ENCODE measurements around the gene ACVR2A.

ACVR2A gene

GRCh38 chr2:147855977-147856376 lies 11.1 kb downstream of the ACVR2A start:
- DNase-seq, result no peak

- DNase-seq, result peak; percentile 41
These were observed 15.2 kb downstream of the ACVR2A start for GRCh38 chr2:147860009-147860408.

- DNase-seq, result no peak
These were observed 18.2 kb downstream of the ACVR2A start for GRCh38 chr2:147862859-147863516.

- DNase-seq, result no peak
These were observed 19.0 kb downstream of the ACVR2A start for GRCh38 chr2:147863835-147864234.

GRCh38 chr2:147865560-147865959 lies 20.7 kb downstream of the ACVR2A start:
- no peak for DNase-seq

- no peak for DNase-seq
These were observed 22.2 kb downstream of the ACVR2A start for GRCh38 chr2:147867050-147867449.

- DNase-seq, result no peak
These were observed 25.1 kb downstream of the ACVR2A start for GRCh38 chr2:147869934-147870333.

- DNase-seq, result no peak
These were observed 28.1 kb downstream of the ACVR2A start for GRCh38 chr2:147872967-147873366.

- DNase-seq, result no peak
These were observed 29.1 kb downstream of the ACVR2A start for GRCh38 chr2:147873859-147874483.

- DNase-seq, result no peak
These were observed 35.0 kb downstream of the ACVR2A start for GRCh38 chr2:147879846-147880245.

- no peak for DNase-seq
These were observed 37.8 kb downstream of the ACVR2A start for GRCh38 chr2:147882631-147883030.

GRCh38 chr2:147884830-147885229 lies 40.0 kb downstream of the ACVR2A start:
- no peak for DNase-seq

- DNase-seq, result no peak
These were observed 41.3 kb downstream of the ACVR2A start for GRCh38 chr2:147886136-147886535.

GRCh38 chr2:147888680-147889079 lies 43.9 kb downstream of the ACVR2A start:
- DNase-seq, result no peak

GRCh38 chr2:147904051-147904450 lies 59.2 kb downstream of the ACVR2A start:
- DNase-seq, result no peak

GRCh38 chr2:147909178-147909577 lies 64.3 kb downstream of the ACVR2A start:
- DNase-seq, result no peak

GRCh38 chr2:147910990-147911473 lies 66.2 kb downstream of the ACVR2A start:
- DNase-seq, result peak; percentile 66

GRCh38 chr2:147913701-147914480 lies 69.1 kb downstream of the ACVR2A start:
- no peak for DNase-seq

GRCh38 chr2:147916067-147916466 lies 71.2 kb downstream of the ACVR2A start:
- no peak for DNase-seq

GRCh38 chr2:147916723-147917122 lies 71.9 kb downstream of the ACVR2A start:
- DNase-seq, result no peak

GRCh38 chr2:147917161-147917560 lies 72.3 kb downstream of the ACVR2A start:
- DNase-seq, result no peak

- no peak for DNase-seq
These were observed 79.0 kb downstream of the ACVR2A start for GRCh38 chr2:147923846-147924245.

GRCh38 chr2:147924647-147925046 lies 79.8 kb downstream of the ACVR2A start:
- DNase-seq, result no peak

GRCh38 chr2:147925886-147926285 lies 81.1 kb downstream of the ACVR2A start:
- DNase-seq, result no peak

All from NCI-H510A treated with DMSO at 0.1 percent for 48 hours (cell line).